Vagina (tissue), 2 donors: ENCODE results near the gene CSTA. TPM values are rescaled to one million over a fixed set of nuclear protein-coding genes. Genes with fewer than 3 reads are reported as not detected.

Source experiments
- DNase-seq, 2 donors: peaks; one replicate each; pipeline ENCODE4 v3.0.0-alpha.2; 2017; ENCODE audit errors: extremely low spot score in 2 of 2
- H3K27ac ChIP-seq: fragments of 200-600 bp; sonication (generic); one replicate; pipeline ENCODE4 v1.5.1; 2019
- H3K27me3 ChIP-seq: fragments of 200-600 bp; sonication (generic); one replicate; pipeline ENCODE4 v1.5.1; 2019
- H3K36me3 ChIP-seq, 2 donors: fragments of 200-600 bp; sonication (generic); one replicate each; pipeline ENCODE4 v1.5.1; 2017 to 2019
- H3K4me1 ChIP-seq: fragments of 200-600 bp; sonication (generic); one replicate; pipeline ENCODE4 v1.5.1; 2019
- H3K4me3 ChIP-seq, 2 donors: fragments of 200-600 bp; sonication (generic); 1 replicate in 1 of 2; 2 replicates in 1 of 2; pipeline ENCODE4 v1.5.1; 2016 to 2019
- H3K9me3 ChIP-seq: fragments of 200-600 bp; sonication (generic); one replicate; pipeline ENCODE4 v1.5.1; 2019
- POLR2A ChIP-seq, 2 donors: fragments of 450-650 bp; IDR thresholded peaks; one replicate each; pipeline ENCODE4 v1.6.1; 2017; ENCODE audit warnings: antibody characterized with exemption in 2 of 2, mild to moderate bottlenecking in 2 of 2, moderate library complexity in 2 of 2
- POLR2AphosphoS5 ChIP-seq, 2 donors: sonication (generic); formaldehyde crosslinking; IDR thresholded peaks; one replicate each; pipeline ENCODE4 v1.9.0; 2017; ENCODE audit warnings: antibody characterized with exemption in 2 of 2, mild to moderate bottlenecking in 2 of 2, low read depth in 1 of 2; ENCODE audit not compliant: insufficient read depth in 1 of 2
- intact Hi-C: fragments of 100-400 bp; cut with DNase I; formaldehyde crosslinking; loops from one replicate; pipeline ENCODE4 v1.15.1; 2023
- total RNA-seq: library from RNA; depleted of rRNA; stranded (reverse); fragments of >200 nt; gene quantifications from one replicate; pipeline ENCODE4 v1.2.3, GENCODE V29; 2016
- TF ChIP-seq, protein P1 (sequence below), 3 experiments: fragments of 450-650 bp in 2 of 3; fragments of 200-600 bp in 1 of 3; sonication (generic) in 1 of 3; IDR thresholded peaks; one replicate each; pipeline ENCODE4 v1.5.1; 2017 to 2019; ENCODE audit warnings: antibody characterized with exemption in 3 of 3, mild to moderate bottlenecking in 2 of 3, moderate library complexity in 2 of 3

Gene CSTA
- total RNA-seq, 1 donor from 2014 or later: 95.5 TPM

- no peak for DNase-seq
- TF ChIP-seq POLR2AphosphoS5 (IDR thresholded peaks at IDR 0.05; ENCODE audit: insufficient read depth in 1 of 2, low read depth in 1 of 2) (no peak), POLR2A (IDR thresholded peaks at IDR 0.05) (no peak)
- TF ChIP-seq, protein P1, sequence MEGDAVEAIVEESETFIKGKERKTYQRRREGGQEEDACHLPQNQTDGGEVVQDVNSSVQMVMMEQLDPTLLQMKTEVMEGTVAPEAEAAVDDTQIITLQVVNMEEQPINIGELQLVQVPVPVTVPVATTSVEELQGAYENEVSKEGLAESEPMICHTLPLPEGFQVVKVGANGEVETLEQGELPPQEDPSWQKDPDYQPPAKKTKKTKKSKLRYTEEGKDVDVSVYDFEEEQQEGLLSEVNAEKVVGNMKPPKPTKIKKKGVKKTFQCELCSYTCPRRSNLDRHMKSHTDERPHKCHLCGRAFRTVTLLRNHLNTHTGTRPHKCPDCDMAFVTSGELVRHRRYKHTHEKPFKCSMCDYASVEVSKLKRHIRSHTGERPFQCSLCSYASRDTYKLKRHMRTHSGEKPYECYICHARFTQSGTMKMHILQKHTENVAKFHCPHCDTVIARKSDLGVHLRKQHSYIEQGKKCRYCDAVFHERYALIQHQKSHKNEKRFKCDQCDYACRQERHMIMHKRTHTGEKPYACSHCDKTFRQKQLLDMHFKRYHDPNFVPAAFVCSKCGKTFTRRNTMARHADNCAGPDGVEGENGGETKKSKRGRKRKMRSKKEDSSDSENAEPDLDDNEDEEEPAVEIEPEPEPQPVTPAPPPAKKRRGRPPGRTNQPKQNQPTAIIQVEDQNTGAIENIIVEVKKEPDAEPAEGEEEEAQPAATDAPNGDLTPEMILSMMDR (IDR thresholded peaks at IDR 0.05): no peak
- no peaks in the 10 kb centered on the region for H3K36me3 ChIP-seq
- H3K27me3 ChIP-seq: no peaks in the 10 kb centered on the region
- H3K4me1 ChIP-seq: peaks cover 24% of the 10 kb centered on the region
- H3K9me3 ChIP-seq: no peaks in the 10 kb centered on the region
- H3K27ac ChIP-seq: no peak overlapping the region
- intact Hi-C loops: no loop called here
- no peak overlapping the region for H3K4me3 ChIP-seq
Measured at GRCh38 chr3:122295266-122296062, 29.6 kb upstream of the CSTA start.

GRCh38 chr3:122298239-122298638, 26.8 kb upstream of the CSTA start:
- no peaks in the 10 kb centered on the region for H3K36me3 ChIP-seq
- H3K4me3 ChIP-seq: no peak overlapping the region
- TF ChIP-seq, protein P1 (IDR thresholded peaks at IDR 0.05): no peak
- TF ChIP-seq POLR2A (IDR thresholded peaks at IDR 0.05) (no peak), POLR2AphosphoS5 (IDR thresholded peaks at IDR 0.05; ENCODE audit: insufficient read depth in 1 of 2, low read depth in 1 of 2) (no peak)
- H3K9me3 ChIP-seq: no peaks in the 10 kb centered on the region
- H3K4me1 ChIP-seq: peaks cover 24% of the 10 kb centered on the region
- no peak for DNase-seq
- intact Hi-C loops: no loop called here
- no peak overlapping the region for H3K27ac ChIP-seq
- no peaks in the 10 kb centered on the region for H3K27me3 ChIP-seq

DNA sequence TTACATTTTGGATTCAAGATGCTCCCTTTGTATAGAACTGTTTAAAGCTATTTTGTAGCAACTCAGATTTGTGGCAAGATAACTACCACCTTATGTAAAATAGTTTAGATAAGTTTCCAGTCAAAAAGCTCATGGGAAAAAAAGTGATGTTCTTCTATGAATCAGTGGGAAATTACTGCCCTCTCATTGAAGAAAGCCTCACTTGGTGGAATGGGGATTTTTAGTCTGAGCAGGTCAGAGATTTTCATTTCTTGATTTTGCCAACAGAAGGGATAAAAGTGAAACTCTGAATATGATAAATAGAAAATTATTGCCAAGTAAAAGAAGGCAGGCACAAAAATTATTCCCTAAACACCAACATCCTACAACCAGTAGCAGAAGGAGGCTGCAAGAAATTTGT, 25.8 kb upstream of the CSTA start:
- no peaks in the 10 kb centered on the region for H3K27me3 ChIP-seq
- TF ChIP-seq, protein P1 (IDR thresholded peaks at IDR 0.05): no peak
- no peak for TF ChIP-seq POLR2AphosphoS5 (IDR thresholded peaks at IDR 0.05; ENCODE audit: insufficient read depth in 1 of 2, low read depth in 1 of 2)
- TF ChIP-seq POLR2A (IDR thresholded peaks at IDR 0.05): no peak
- no peaks in the 10 kb centered on the region for H3K9me3 ChIP-seq
- no peak for DNase-seq
- H3K27ac ChIP-seq: no peak overlapping the region
- intact Hi-C loops: no loop called here
- H3K4me3 ChIP-seq: no peak overlapping the region
- peaks cover 17% of the 10 kb centered on the region for H3K4me1 ChIP-seq
- no peaks in the 10 kb centered on the region for H3K36me3 ChIP-seq

DNA sequence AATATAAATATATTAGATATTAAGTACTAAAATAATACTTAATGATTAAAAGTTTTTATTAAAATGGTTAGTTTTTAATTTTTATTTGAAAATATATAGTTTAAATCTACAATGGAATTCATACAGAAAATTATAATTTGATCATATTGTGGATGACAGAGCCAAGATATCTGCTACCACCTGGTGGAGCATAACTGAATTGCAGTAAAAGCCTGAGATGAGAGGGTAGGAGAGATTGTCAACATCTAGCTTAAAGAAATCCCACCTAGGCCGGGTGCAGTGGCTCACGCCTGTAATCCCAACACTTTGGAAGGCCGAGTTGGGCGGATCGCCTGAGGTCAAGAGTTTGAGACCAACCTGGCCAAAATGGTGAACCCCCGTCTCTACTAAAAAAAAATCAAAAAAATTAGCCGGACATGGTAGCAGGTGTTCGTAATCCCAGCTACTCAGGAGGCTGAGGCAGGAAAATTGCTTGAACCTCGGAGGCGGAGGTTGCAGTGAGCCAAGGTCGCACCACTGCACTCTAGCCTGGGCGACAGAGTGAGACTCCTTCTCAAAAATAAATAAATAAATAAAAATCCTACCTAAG, 25.1 kb upstream of the CSTA start:
- no peaks in the 10 kb centered on the region for H3K36me3 ChIP-seq

More for the DNA sequence above, 25.1 kb upstream of the CSTA start:
- H3K27me3 ChIP-seq: no peaks in the 10 kb centered on the region
- intact Hi-C loops: no loop called here
- no peak for DNase-seq
- H3K27ac ChIP-seq: no peak overlapping the region
- no peak for TF ChIP-seq POLR2A (IDR thresholded peaks at IDR 0.05)
- no peak for TF ChIP-seq POLR2AphosphoS5 (IDR thresholded peaks at IDR 0.05; ENCODE audit: insufficient read depth in 1 of 2, low read depth in 1 of 2)
- TF ChIP-seq, protein P1 (IDR thresholded peaks at IDR 0.05): no peak
- H3K9me3 ChIP-seq: no peaks in the 10 kb centered on the region
- no peak overlapping the region for H3K4me3 ChIP-seq
- peaks cover 9% of the 10 kb centered on the region for H3K4me1 ChIP-seq
